ENCODE results near the gene DBP. TPM values are rescaled to one million over a fixed set of nuclear protein-coding genes. Genes with fewer than 3 reads are reported as not detected.

The DBP gene
- total RNA-seq, 4 donors from 2014 or later = 8.7 to 13.8 (median 11.6) TPM

- no peak for DNase-seq
- WGBS, 2 donors (ENCODE audit: low coverage in 1 of 2) = 84% methylated on average over 25 of the region's 25 CpGs; no CpG with 5 or more reads in 1 of the 2 donors
- Histone ChIP-seq H3K27me3 (no peaks in the 10 kb centered on the region), H3K4me3 (no peak overlapping the region), H3K9me3 (no peaks in the 10 kb centered on the region), H3K36me3 (no peaks in the 10 kb centered on the region), H3K27ac (no peak overlapping the region), H3K4me1 (peaks cover 5 to 23% (median 17%) of the 10 kb centered on the region in 4 donors)
- in situ Hi-C loops (cut with MboI; ENCODE audit: low pct_ligation_motif_present in 1 of 4, low pct_unique_long_range_greater_than_20kb in 1 of 4, low sequenced_read_pairs in 3 of 4) = no loop called here
- TF ChIP-seq POLR2A (IDR thresholded peaks at IDR 0.05) (no peak), POLR2AphosphoS5 (IDR thresholded peaks at IDR 0.05) (no peak), CTCF (IDR thresholded peaks at IDR 0.05) (no peak), EP300 (IDR thresholded peaks at IDR 0.05; ENCODE audit: low read depth) (no peak)
- intact Hi-C loops (cut with DNase I; ENCODE audit: low total_unique reads) = loop anchor here (10.0 kb wide), 1 partner anchor 71 kb away; the partner anchor contains the start of genes IZUMO1 and RASIP1
Observed at GRCh38 chr19:48673436-48674100, 36.4 kb upstream of the DBP start.

GRCh38 chr19:48672994-48673393 lies 35.8 kb upstream of the DBP start, which contains the start of gene NTN5:
NTN5 (minus strand) TSS chr19:48673017; CDS start chr19:48670986, 2,031 bp downstream.
- TF ChIP-seq EP300 (IDR thresholded peaks at IDR 0.05; ENCODE audit: low read depth) (no peak), POLR2AphosphoS5 (IDR thresholded peaks at IDR 0.05) (no peak), POLR2A (IDR thresholded peaks at IDR 0.05) (no peak), CTCF (IDR thresholded peaks at IDR 0.05) (no peak)
- H3K36me3 ChIP-seq = no peaks in the 10 kb centered on the region
- 83% methylated on average over 25 of the region's 25 CpGs; no CpG with 5 or more reads in 1 of the 2 donors for WGBS, 2 donors (ENCODE audit: low coverage in 1 of 2)
- no peak for DNase-seq
- peaks cover 5 to 20% (median 14%) of the 10 kb centered on the region in 4 donors for H3K4me1 ChIP-seq
- intact Hi-C loops (cut with DNase I; ENCODE audit: low total_unique reads) (loop anchor here (10.0 kb wide), 1 partner anchor 72 kb away; the partner anchor contains the start of genes IZUMO1 and RASIP1), in situ Hi-C loops (cut with MboI; ENCODE audit: low pct_ligation_motif_present in 1 of 4, low pct_unique_long_range_greater_than_20kb in 1 of 4, low sequenced_read_pairs in 3 of 4) (no loop called here)
- H3K4me3 ChIP-seq = no peak within 1 kb of the TSS
- no peaks in the 10 kb centered on the region for H3K27me3 ChIP-seq
- no peaks in the 10 kb centered on the region for H3K9me3 ChIP-seq
- H3K27ac ChIP-seq = no peak within 1 kb of the TSS

GRCh38 chr19:48671446-48671995 lies 34.3 kb upstream of the DBP start:
- Histone ChIP-seq H3K27me3 (no peaks in the 10 kb centered on the region), H3K27ac (no peak overlapping the region), H3K36me3 (no peaks in the 10 kb centered on the region), H3K4me3 (no peak overlapping the region), H3K4me1 (peaks cover 5 to 8% (median 8%) of the 10 kb centered on the region in 4 donors), H3K9me3 (no peaks in the 10 kb centered on the region)
- in situ Hi-C loops (cut with MboI; ENCODE audit: low pct_ligation_motif_present in 1 of 4, low pct_unique_long_range_greater_than_20kb in 1 of 4, low sequenced_read_pairs in 3 of 4) = no loop called here
- intact Hi-C loops (cut with DNase I; ENCODE audit: low total_unique reads) = loop anchor here (10.0 kb wide), 1 partner anchor 73 kb away; the partner anchor contains the start of genes IZUMO1 and RASIP1
- 78% methylated on average over 10 of the region's 10 CpGs; no CpG with 5 or more reads in 1 of the 2 donors for WGBS, 2 donors (ENCODE audit: low coverage in 1 of 2)
- no peak for TF ChIP-seq EP300 (IDR thresholded peaks at IDR 0.05; ENCODE audit: low read depth)
- no peak for TF ChIP-seq POLR2A (IDR thresholded peaks at IDR 0.05)
- TF ChIP-seq CTCF (IDR thresholded peaks at IDR 0.05) = no peak
- no peak for TF ChIP-seq POLR2AphosphoS5 (IDR thresholded peaks at IDR 0.05)
- no peak for DNase-seq

GRCh38 chr19:48670699-48671445 lies 33.7 kb upstream of the DBP start:
- H3K9me3 ChIP-seq = no peaks in the 10 kb centered on the region
- TF ChIP-seq EP300 (IDR thresholded peaks at IDR 0.05; ENCODE audit: low read depth) (no peak), POLR2AphosphoS5 (IDR thresholded peaks at IDR 0.05) (no peak), CTCF (IDR thresholded peaks at IDR 0.05) (no peak), POLR2A (IDR thresholded peaks at IDR 0.05) (no peak)
- no peak overlapping the region for H3K27ac ChIP-seq
- H3K27me3 ChIP-seq = no peaks in the 10 kb centered on the region
- in situ Hi-C loops (cut with MboI; ENCODE audit: low pct_ligation_motif_present in 1 of 4, low pct_unique_long_range_greater_than_20kb in 1 of 4, low sequenced_read_pairs in 3 of 4) = no loop called here
- no peak overlapping the region for H3K4me3 ChIP-seq
- no peaks in the 10 kb centered on the region for H3K36me3 ChIP-seq
- no peak for DNase-seq
- intact Hi-C loops (cut with DNase I; ENCODE audit: low total_unique reads) = loop anchor here (10.0 kb wide), 1 partner anchor 74 kb away; the partner anchor contains the start of genes IZUMO1 and RASIP1
- peaks cover 5 to 8% (median 8%) of the 10 kb centered on the region in 4 donors for H3K4me1 ChIP-seq
- WGBS, 2 donors (ENCODE audit: low coverage in 1 of 2) = 70 to 77% methylated on average over 8 to 21 of the region's 21 CpGs
